NCI-H2171 treated with DMSO at 0.1 percent for 48 hours (cell line): ENCODE measurements around the gene SERPINA3.
"Not testable (repeated sequence)": the region's sequence is repeated elsewhere in the genome, so short reads cannot be mapped to it uniquely, and the experiment has no call there.

Experiments used
- DNase-seq: peaks from one replicate; lab custom pipeline; 2025; lab: John Stamatoyannopoulos, UW

SERPINA3 gene

GRCh38 chr14:94584591-94585280, 27.5 kb upstream of the SERPINA3 start:
- no peak for DNase-seq

- DNase-seq = no peak
Observed at GRCh38 chr14:94586635-94587034, 25.6 kb upstream of the SERPINA3 start.

GRCh38 chr14:94588311-94588710, 23.9 kb upstream of the SERPINA3 start:
- no peak for DNase-seq

GRCh38 chr14:94591073-94591472, 21.1 kb upstream of the SERPINA3 start:
- DNase-seq = no peak

GRCh38 chr14:94591871-94592270, 20.3 kb upstream of the SERPINA3 start:
- no peak for DNase-seq

GRCh38 chr14:94592457-94592856, 19.7 kb upstream of the SERPINA3 start:
- DNase-seq = no peak

GRCh38 chr14:94593376-94593748, 18.8 kb upstream of the SERPINA3 start:
- DNase-seq = no peak

GRCh38 chr14:94593749-94594431, 18.3 kb upstream of the SERPINA3 start:
- DNase-seq = no peak

GRCh38 chr14:94594441-94594840, 17.8 kb upstream of the SERPINA3 start:
- DNase-seq = no peak

- DNase-seq = no peak
Observed at GRCh38 chr14:94595912-94596311, 16.3 kb upstream of the SERPINA3 start.

GRCh38 chr14:94596361-94596760, 15.8 kb upstream of the SERPINA3 start:
- DNase-seq = no peak

- no peak for DNase-seq
Observed at GRCh38 chr14:94597788-94598187, 14.4 kb upstream of the SERPINA3 start.

- DNase-seq = no peak
Observed at GRCh38 chr14:94598506-94598815, 13.7 kb upstream of the SERPINA3 start.

- peak; percentile 12 for DNase-seq
Observed at GRCh38 chr14:94598816-94599655, 13.2 kb upstream of the SERPINA3 start.

GRCh38 chr14:94599656-94600004, 12.6 kb upstream of the SERPINA3 start:
- no peak for DNase-seq

GRCh38 chr14:94600148-94600545, 12.0 kb upstream of the SERPINA3 start:
- DNase-seq = no peak

- DNase-seq = no peak
Observed at GRCh38 chr14:94601884-94602391, 10.3 kb upstream of the SERPINA3 start.

- DNase-seq = no peak
Observed at GRCh38 chr14:94602722-94603121, 9.5 kb upstream of the SERPINA3 start.

- DNase-seq = no peak
Observed at GRCh38 chr14:94605361-94605760, 6.8 kb upstream of the SERPINA3 start.

GRCh38 chr14:94608966-94609365, 3.2 kb upstream of the SERPINA3 start:
- DNase-seq = not testable (repeated sequence)

GRCh38 chr14:94611179-94611578, 1.0 kb upstream of the SERPINA3 start:
- no peak for DNase-seq

- DNase-seq = no peak
Observed at GRCh38 chr14:94612580-94613554, 676 bp downstream of the SERPINA3 start.
